A549 (cell line): ENCODE data around the gene SEC22A. TPM values are rescaled to one million over a fixed set of nuclear protein-coding genes. Genes with fewer than 3 reads are reported as not detected.
"Not testable (repeated sequence)": the region's sequence is repeated elsewhere in the genome, so short reads cannot be mapped to it uniquely, and the experiment has no call there.

Source experiments
- ATAC-seq, 2 experiments: fragments of 200-7000 bp in 1 of 2; fragments of >200 bp in 1 of 2; cut with Nextera tagmentation in 1 of 2; cut with Tn5 transposase in 1 of 2; 3 replicates each; pipeline versions ENCODE4 v1.8.0 to v1.9.1; 2018 to 2020; ENCODE audit warnings: mild to moderate bottlenecking in 1 of 2, moderate library complexity in 1 of 2
- CTCF ChIA-PET: fragments of 300-600 bp; sonication (Branson Sonifier 250); formaldehyde crosslinking; extraction: SDS; loops from one replicate; lab custom pipeline; 2021; ENCODE audit warnings: antibody characterized with exemption, inconsistent platforms; lab: Yijun Ruan, JAX
- POLR2A ChIA-PET: fragments of 350-600 bp; formaldehyde crosslinking; extraction: SDS; loops from one replicate; lab custom pipeline; 2021; ENCODE audit warnings: antibody characterized with exemption, inconsistent platforms; lab: Yijun Ruan, JAX
- DNase-seq, 2 experiments: peaks; one replicate each; pipeline versions ENCODE4 v3.0.0 to v3.0.0-alpha.2; 2011 to 2016; ENCODE audit warnings: low read depth in 1 of 2, low spot score in 1 of 2
- FAIRE-seq: peaks from 2 replicates; lab custom pipeline; 2011; peaks lifted over from hg19 to GRCh38; lab: Jason Lieb, UNC
- H3K27ac ChIP-seq, 2 experiments: fragments of >200 bp; sonication (Bioruptor Twin); formaldehyde crosslinking; 3 replicates each; pipeline ENCODE4 v1.5.1; 2016 to 2017
- H3K4me1 ChIP-seq: fragments of >200 bp; sonication (Bioruptor Twin); formaldehyde crosslinking; 3 replicates; pipeline ENCODE4 v1.6.1; 2016
- H3K4me2 ChIP-seq: fragments of >200 bp; sonication (Bioruptor Twin); formaldehyde crosslinking; 3 replicates; pipeline ENCODE4 v1.6.1; 2016
- H3K4me3 ChIP-seq: fragments of >200 bp; sonication (Bioruptor Twin); formaldehyde crosslinking; 3 replicates; pipeline ENCODE4 v1.5.1; 2016
- H3K9me3 ChIP-seq: fragments of >200 bp; sonication (Bioruptor Twin); formaldehyde crosslinking; 3 replicates; pipeline ENCODE4 v1.6.1; 2016
- BHLHE40 ChIP-seq: IDR thresholded peaks from 2 replicates; pipeline ENCODE4 v1.6.1; 2012; ENCODE audit warnings: low read depth, low read length, inconsistent platforms
- CBX2 ChIP-seq: fragments of 200-600 bp; sonication (generic); IDR thresholded peaks from 2 replicates; pipeline ENCODE4 v1.6.1; 2016; ENCODE audit warnings: low read depth, mild to moderate bottlenecking, borderline replicate concordance
- CEBPB ChIP-seq, 2 experiments: fragments of >200 bp in 1 of 2; sonication (Bioruptor Twin) in 1 of 2; formaldehyde crosslinking in 1 of 2; IDR thresholded peaks; 2 replicates each; pipeline ENCODE4 v1.6.1; 2012 to 2016
- CHD2 ChIP-seq: fragments of 150-350 bp; IDR thresholded peaks from 2 replicates; pipeline ENCODE4 v1.6.1; 2014; ENCODE audit warnings: low read length; ENCODE audit not compliant: partially characterized antibody
- CHD4 ChIP-seq: fragments of 200-600 bp; sonication (generic); IDR thresholded peaks from 2 replicates; pipeline ENCODE4 v1.6.1; 2016; ENCODE audit warnings: antibody characterized with exemption, mild to moderate bottlenecking, borderline replicate concordance
- EHMT2 ChIP-seq: fragments of 200-600 bp; sonication (generic); IDR thresholded peaks from 2 replicates; pipeline ENCODE4 v1.6.1; 2016; ENCODE audit warnings: antibody characterized with exemption, low read depth, mild to moderate bottlenecking, moderate library complexity
- EP300 ChIP-seq, 2 experiments: fragments of >200 bp; sonication (Bioruptor Twin); formaldehyde crosslinking; IDR thresholded peaks; 2 replicates in 1 of 2; 3 replicates in 1 of 2; pipeline ENCODE4 v1.6.1; 2016 to 2017
- ESRRA ChIP-seq: fragments of 150-350 bp; IDR thresholded peaks from 2 replicates; pipeline ENCODE4 v1.6.1; 2014; ENCODE audit warnings: mild to moderate bottlenecking, low read length, borderline replicate concordance
- FOSB ChIP-seq: fragments of 250-450 bp; sonication (Bioruptor Pico); IDR thresholded peaks from 2 replicates; pipeline ENCODE4 v1.5.0; 2020; ENCODE audit warnings: mild to moderate bottlenecking, moderate library complexity
- FOXS1 ChIP-seq: fragments of 250-450 bp; sonication (Bioruptor Pico); IDR thresholded peaks from 2 replicates; pipeline ENCODE4 v1.5.0; 2020; ENCODE audit warnings: mild to moderate bottlenecking, moderate library complexity
- HEYL ChIP-seq: fragments of 250-450 bp; sonication (Bioruptor Pico); IDR thresholded peaks from 2 replicates; pipeline ENCODE4 v1.8.0; 2021; ENCODE audit warnings: mild to moderate bottlenecking, moderate library complexity
- HOXA7 ChIP-seq: fragments of 250-450 bp; sonication (Bioruptor Pico); IDR thresholded peaks from 2 replicates; pipeline ENCODE4 v1.5.0; 2020; ENCODE audit warnings: mild to moderate bottlenecking, moderate library complexity
- HOXB5 ChIP-seq: fragments of 250-450 bp; sonication (Bioruptor Pico); IDR thresholded peaks from 2 replicates; pipeline ENCODE4 v1.5.0; 2020; ENCODE audit warnings: mild to moderate bottlenecking, moderate library complexity
- JUN ChIP-seq, 2 experiments: fragments of >200 bp; sonication (Bioruptor Twin); formaldehyde crosslinking; IDR thresholded peaks; 2 replicates in 1 of 2; 3 replicates in 1 of 2; pipeline ENCODE4 v1.6.1; 2016 to 2017
- KDM5A ChIP-seq: fragments of 200-600 bp; sonication (generic); IDR thresholded peaks from 2 replicates; pipeline ENCODE4 v1.6.1; 2016; ENCODE audit warnings: antibody characterized with exemption, mild to moderate bottlenecking
- NFE2L2 ChIP-seq: fragments of 150-350 bp; conservative IDR thresholded peaks from 2 replicates; pipeline ENCODE4 v1.6.1; 2014; ENCODE audit warnings: low read length
- NR3C1 ChIP-seq: fragments of >200 bp; sonication (Bioruptor Twin); formaldehyde crosslinking; IDR thresholded peaks from 3 replicates; pipeline ENCODE4 v1.6.1; 2017
- PHF8 ChIP-seq: fragments of 200-600 bp; sonication (generic); IDR thresholded peaks from 2 replicates; pipeline ENCODE4 v1.6.1; 2016; ENCODE audit warnings: low read depth, mild to moderate bottlenecking, antibody characterized with exemption, moderate library complexity, borderline replicate concordance
- RAD21 ChIP-seq, 2 experiments: fragments of >200 bp in 1 of 2; sonication (Bioruptor Twin) in 1 of 2; formaldehyde crosslinking in 1 of 2; IDR thresholded peaks in 1 of 2; conservative IDR thresholded peaks in 1 of 2; 2 replicates in 1 of 2; 3 replicates in 1 of 2; pipeline ENCODE4 v1.6.1; 2012 to 2018; ENCODE audit warnings: inconsistent platforms in 1 of 2
- RARB ChIP-seq: fragments of 250-450 bp; sonication (Bioruptor Pico); IDR thresholded peaks from 2 replicates; pipeline ENCODE4 v1.8.0; 2021; ENCODE audit warnings: mild to moderate bottlenecking, moderate library complexity
- RCOR1 ChIP-seq: fragments of 150-350 bp; IDR thresholded peaks from 2 replicates; pipeline ENCODE4 v1.6.1; 2014; ENCODE audit warnings: antibody characterized with exemption, low read length, low read depth
- RFX5 ChIP-seq: fragments of 450-650 bp; IDR thresholded peaks from 2 replicates; pipeline ENCODE4 v1.7.1; 2014; ENCODE audit warnings: antibody characterized with exemption, mild to moderate bottlenecking, moderate library complexity
- SMC3 ChIP-seq: fragments of >200 bp; sonication (Bioruptor Twin); formaldehyde crosslinking; IDR thresholded peaks from 3 replicates; pipeline ENCODE4 v1.6.1; 2018; ENCODE audit warnings: inconsistent platforms
- SREBF2 ChIP-seq: fragments of 450-650 bp; IDR thresholded peaks from 2 replicates; pipeline ENCODE4 v1.6.1; 2014; ENCODE audit warnings: mild to moderate bottlenecking, moderate library complexity
- TFCP2L1 ChIP-seq: fragments of 250-450 bp; sonication (Bioruptor Pico); IDR thresholded peaks from 2 replicates; pipeline ENCODE4 v1.5.0; 2021; ENCODE audit warnings: mild to moderate bottlenecking
- ZC3H11A ChIP-seq: fragments of 450-650 bp; IDR thresholded peaks from 2 replicates; pipeline ENCODE4 v1.6.1; 2014; ENCODE audit warnings: antibody characterized with exemption, mild to moderate bottlenecking
- ZSCAN20 ChIP-seq: fragments of 250-450 bp; sonication (Bioruptor Pico); IDR thresholded peaks from 2 replicates; pipeline ENCODE4 v1.8.0; 2022; ENCODE audit warnings: mild to moderate bottlenecking, moderate library complexity
- WGBS: methylation state at CpG from one replicate; pipeline ENCODE4 v1.1.6; 2017; ENCODE audit errors: missing lambda C conversion rate; 5-methylcytosine and 5-hydroxymethylcytosine counted together
- polyA plus RNA-seq, 4 experiments: library from polyadenylated mRNA; depleted of rRNA in 3 of 4; stranded (reverse); fragments of >200 nt; fragmentation: RNase III in 1 of 4; extraction: RNeasy Plus Mini Kit Qiagen cat#74134 plus additional on column Dnase treatment in 1 of 4; gene quantifications; 2 replicates in 3 of 4; 3 replicates in 1 of 4; pipeline ENCODE4 v1.2.3, GENCODE V29; 2011 to 2017
- TF ChIP-seq, protein P1 (sequence below): fragments of 200-600 bp; sonication (generic); IDR thresholded peaks from 2 replicates; pipeline ENCODE4 v1.6.1; 2016; ENCODE audit warnings: antibody characterized with exemption, mild to moderate bottlenecking, moderate library complexity
- TF ChIP-seq, protein P2 (sequence below): fragments of 450-650 bp; IDR thresholded peaks from 2 replicates; pipeline ENCODE4 v1.6.1; 2014; ENCODE audit warnings: antibody characterized with exemption
- TF ChIP-seq, protein P3 (sequence below): fragments of >200 bp; sonication (Bioruptor Twin); formaldehyde crosslinking; IDR thresholded peaks from 3 replicates; pipeline ENCODE4 v1.6.1; 2016

The SEC22A gene
- polyA plus RNA-seq, 2 of the 4 experiments (the other 2 are of a cell fraction) = 23.5 to 29.9 TPM

DNA sequence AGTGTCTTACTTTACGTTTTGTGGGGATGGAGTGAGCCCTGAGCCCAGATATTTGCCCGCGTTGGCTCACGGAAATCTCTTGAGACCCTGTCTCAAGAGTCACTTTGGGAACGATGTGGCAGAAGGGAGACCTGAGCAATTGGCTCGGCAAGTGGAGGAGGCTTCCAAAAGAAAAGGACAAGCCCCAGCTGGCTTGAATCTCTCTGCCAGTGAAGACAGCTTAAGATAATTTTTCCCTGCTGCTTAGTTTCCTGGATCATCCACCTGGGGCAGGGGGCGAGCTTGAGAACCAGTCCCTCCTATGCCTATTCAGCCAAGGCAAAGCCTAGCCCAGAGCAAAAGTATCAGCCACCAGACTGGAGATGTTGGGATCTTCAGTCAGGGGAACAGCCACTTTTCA is 708 bp downstream of the SEC22A start:
- ATAC-seq (peak in 1 of 2 experiments; percentile 46; a peak in 4 of 6 replicates), FAIRE-seq (no peak), DNase-seq (peak; percentile 14 to 36)
- peak overlapping the region; percentile 90 to 96 for H3K27ac ChIP-seq
- TF ChIP-seq NFE2L2 (no peak), NR3C1 (no peak), HEYL (CRISPR knock-in tag) (no peak), HOXA7 (CRISPR knock-in tag) (no peak), ZSCAN20 (CRISPR knock-in tag) (no peak), KDM5A (no peak), FOSB (CRISPR knock-in tag) (no peak), CHD2 (no peak), RFX5 (no peak), EP300 (IDR thresholded peaks at IDR 0.05) (no peak), RCOR1 (no peak), FOXS1 (CRISPR knock-in tag) (no peak), CEBPB (IDR thresholded peaks at IDR 0.05) (no peak), HOXB5 (CRISPR knock-in tag) (no peak)
- TF ChIP-seq, protein P1, sequence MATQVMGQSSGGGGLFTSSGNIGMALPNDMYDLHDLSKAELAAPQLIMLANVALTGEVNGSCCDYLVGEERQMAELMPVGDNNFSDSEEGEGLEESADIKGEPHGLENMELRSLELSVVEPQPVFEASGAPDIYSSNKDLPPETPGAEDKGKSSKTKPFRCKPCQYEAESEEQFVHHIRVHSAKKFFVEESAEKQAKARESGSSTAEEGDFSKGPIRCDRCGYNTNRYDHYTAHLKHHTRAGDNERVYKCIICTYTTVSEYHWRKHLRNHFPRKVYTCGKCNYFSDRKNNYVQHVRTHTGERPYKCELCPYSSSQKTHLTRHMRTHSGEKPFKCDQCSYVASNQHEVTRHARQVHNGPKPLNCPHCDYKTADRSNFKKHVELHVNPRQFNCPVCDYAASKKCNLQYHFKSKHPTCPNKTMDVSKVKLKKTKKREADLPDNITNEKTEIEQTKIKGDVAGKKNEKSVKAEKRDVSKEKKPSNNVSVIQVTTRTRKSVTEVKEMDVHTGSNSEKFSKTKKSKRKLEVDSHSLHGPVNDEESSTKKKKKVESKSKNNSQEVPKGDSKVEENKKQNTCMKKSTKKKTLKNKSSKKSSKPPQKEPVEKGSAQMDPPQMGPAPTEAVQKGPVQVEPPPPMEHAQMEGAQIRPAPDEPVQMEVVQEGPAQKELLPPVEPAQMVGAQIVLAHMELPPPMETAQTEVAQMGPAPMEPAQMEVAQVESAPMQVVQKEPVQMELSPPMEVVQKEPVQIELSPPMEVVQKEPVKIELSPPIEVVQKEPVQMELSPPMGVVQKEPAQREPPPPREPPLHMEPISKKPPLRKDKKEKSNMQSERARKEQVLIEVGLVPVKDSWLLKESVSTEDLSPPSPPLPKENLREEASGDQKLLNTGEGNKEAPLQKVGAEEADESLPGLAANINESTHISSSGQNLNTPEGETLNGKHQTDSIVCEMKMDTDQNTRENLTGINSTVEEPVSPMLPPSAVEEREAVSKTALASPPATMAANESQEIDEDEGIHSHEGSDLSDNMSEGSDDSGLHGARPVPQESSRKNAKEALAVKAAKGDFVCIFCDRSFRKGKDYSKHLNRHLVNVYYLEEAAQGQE = no peak
- WGBS = 3% methylated on average over 7 of the region's 7 CpGs
- ChIA-PET CTCF (interaction anchor here (2.1 kb wide), 1 partner anchor 13 kb away, joined by 4 read pairs; no protein-coding TSS in a partner anchor), POLR2A (interaction anchor here (1.3 kb wide), 1 partner anchor 8 kb away, joined by 3 read pairs; no protein-coding TSS in a partner anchor)
- peak overlapping the region; percentile 94 for H3K4me2 ChIP-seq
- peaks cover 6% of the 10 kb centered on the region; the same call in 1 of the 3 replicates for H3K4me1 ChIP-seq
- H3K4me3 ChIP-seq = peak overlapping the region; percentile 96
- no peaks in the 10 kb centered on the region; the same call in 2 of the 3 replicates for H3K9me3 ChIP-seq

DNA sequence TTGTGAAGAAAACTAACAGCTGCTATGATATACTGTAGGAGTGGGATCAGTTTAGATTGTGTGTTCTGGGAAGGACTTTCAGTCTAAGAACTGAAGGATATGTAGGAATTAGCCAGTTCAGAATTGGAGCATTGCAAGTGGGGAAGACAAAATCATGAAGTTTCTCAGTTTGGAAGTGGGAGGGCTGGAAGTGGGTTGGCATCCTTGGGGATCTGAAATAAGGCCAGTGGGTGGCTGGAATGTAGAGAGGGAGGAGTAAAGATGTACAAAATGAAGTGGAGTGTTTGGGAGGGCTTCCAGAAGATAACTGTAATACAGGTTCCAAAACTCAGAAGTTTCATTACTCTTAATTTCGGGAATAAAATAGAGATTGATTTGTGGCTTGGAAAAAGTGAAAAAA is 17.2 kb downstream of the SEC22A start:
- no peaks in the 10 kb centered on the region for H3K9me3 ChIP-seq
- no peaks in the 10 kb centered on the region for H3K4me1 ChIP-seq
- no peak for FAIRE-seq
- H3K4me3 ChIP-seq = no peak overlapping the region
- DNase-seq = no peak
- no peak for TF ChIP-seq SMC3
- TF ChIP-seq ZSCAN20 (CRISPR knock-in tag) = no peak
- no peak for TF ChIP-seq JUN (IDR thresholded peaks at IDR 0.05)
- TF ChIP-seq CBX2 = no peak
- no peak for TF ChIP-seq HEYL (CRISPR knock-in tag)
- TF ChIP-seq ESRRA = no peak
- TF ChIP-seq RAD21 (conservative IDR thresholded peaks at IDR 0.05 in 1 of 2, IDR thresholded peaks at IDR 0.05 in 1 of 2) = no peak
- no peak for TF ChIP-seq RARB (CRISPR knock-in tag)
- no peak for TF ChIP-seq CEBPB (IDR thresholded peaks at IDR 0.05)
- TF ChIP-seq, protein P2, sequence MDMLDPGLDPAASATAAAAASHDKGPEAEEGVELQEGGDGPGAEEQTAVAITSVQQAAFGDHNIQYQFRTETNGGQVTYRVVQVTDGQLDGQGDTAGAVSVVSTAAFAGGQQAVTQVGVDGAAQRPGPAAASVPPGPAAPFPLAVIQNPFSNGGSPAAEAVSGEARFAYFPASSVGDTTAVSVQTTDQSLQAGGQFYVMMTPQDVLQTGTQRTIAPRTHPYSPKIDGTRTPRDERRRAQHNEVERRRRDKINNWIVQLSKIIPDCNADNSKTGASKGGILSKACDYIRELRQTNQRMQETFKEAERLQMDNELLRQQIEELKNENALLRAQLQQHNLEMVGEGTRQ = no peak
- TF ChIP-seq, protein P3, sequence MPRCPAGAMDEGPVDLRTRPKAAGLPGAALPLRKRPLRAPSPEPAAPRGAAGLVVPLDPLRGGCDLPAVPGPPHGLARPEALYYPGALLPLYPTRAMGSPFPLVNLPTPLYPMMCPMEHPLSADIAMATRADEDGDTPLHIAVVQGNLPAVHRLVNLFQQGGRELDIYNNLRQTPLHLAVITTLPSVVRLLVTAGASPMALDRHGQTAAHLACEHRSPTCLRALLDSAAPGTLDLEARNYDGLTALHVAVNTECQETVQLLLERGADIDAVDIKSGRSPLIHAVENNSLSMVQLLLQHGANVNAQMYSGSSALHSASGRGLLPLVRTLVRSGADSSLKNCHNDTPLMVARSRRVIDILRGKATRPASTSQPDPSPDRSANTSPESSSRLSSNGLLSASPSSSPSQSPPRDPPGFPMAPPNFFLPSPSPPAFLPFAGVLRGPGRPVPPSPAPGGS = no peak
- TF ChIP-seq BHLHE40 = no peak
- no peak for TF ChIP-seq TFCP2L1 (CRISPR knock-in tag)
- TF ChIP-seq SREBF2 = no peak
- TF ChIP-seq PHF8 = no peak
- no peak for TF ChIP-seq EHMT2
- no peak for TF ChIP-seq CHD4
- no peak for TF ChIP-seq ZC3H11A
- TF ChIP-seq NFE2L2 = no peak
- CTCF ChIA-PET = no interaction called here
- POLR2A ChIA-PET = interaction anchor here (1.5 kb wide), 1 partner anchor 17 kb away, joined by 4 read pairs; the partner anchor contains the start of gene SEC22A
- ATAC-seq = no peak
- H3K4me2 ChIP-seq = no peak overlapping the region
- 96% methylated on average over 1 of the region's 1 CpG for WGBS
- H3K27ac ChIP-seq = no peak overlapping the region

DNA sequence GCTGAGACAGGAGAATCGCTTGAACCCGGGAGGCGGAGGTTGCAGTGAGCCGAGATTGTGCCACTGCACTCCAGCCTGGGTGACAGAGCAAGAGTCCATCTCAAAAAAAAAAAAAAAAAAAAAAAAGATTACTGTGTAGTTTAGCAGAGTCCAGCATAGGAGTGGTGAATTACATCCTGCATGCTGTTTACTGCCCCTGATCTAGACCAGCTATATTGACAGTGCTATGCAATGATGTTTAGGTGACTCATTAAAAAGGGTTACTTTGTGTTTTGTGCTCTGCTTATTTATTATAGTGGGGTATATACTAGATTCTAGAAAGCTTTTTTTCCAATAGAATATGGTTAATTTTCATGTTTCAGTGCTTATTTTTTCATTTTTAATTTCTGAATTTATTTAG is 19.6 kb downstream of the SEC22A start:
- ATAC-seq, CTCF ChIA-PET, H3K4me3 ChIP-seq, DNase-seq, H3K9me3 ChIP-seq, FAIRE-seq, H3K4me2 ChIP-seq, H3K27ac ChIP-seq, POLR2A ChIA-PET, H3K4me1 ChIP-seq: not testable (repeated sequence)
- WGBS = 95% methylated on average over 4 of the region's 4 CpGs
